GM12872 (cell line): ENCODE results near the gene APOB.

Source experiments
- CTCF ChIP-seq: IDR thresholded peaks from 3 replicates; pipeline ENCODE4 v1.5.1; 2011; ENCODE audit warnings: low read depth, mild to moderate bottlenecking, low read length, moderate library complexity; ENCODE audit not compliant: insufficient read depth

Gene APOB

GRCh38 chr2:21043744-21044532 lies at the start of gene APOB:
Gene APOB, minus strand, starts transcription at chr2:21044073. Its CDS starts 128 bp downstream, at chr2:21043945.
- no peak for TF ChIP-seq CTCF

GRCh38 chr2:21092308-21092869 lies 48.5 kb upstream of the APOB start:
- TF ChIP-seq CTCF: no peak

- no peak for TF ChIP-seq CTCF
Observed at GRCh38 chr2:21084401-21084800, 40.5 kb upstream of the APOB start.

GRCh38 chr2:21083482-21083881 lies 39.6 kb upstream of the APOB start:
- TF ChIP-seq CTCF: no peak

- TF ChIP-seq CTCF: no peak
Observed at GRCh38 chr2:21078296-21078695, 34.4 kb upstream of the APOB start.

- no peak for TF ChIP-seq CTCF
Observed at GRCh38 chr2:21072477-21073242, 28.8 kb upstream of the APOB start.
